ENCODE data around the gene FOXA2.

GRCh38 chr20:22555791-22556564 lies 28.4 kb downstream of the FOXA2 start:
- TF ChIP-seq POLR2A (IDR thresholded peaks at IDR 0.05; ENCODE audit: low read length) (no peak), GATA1 (IDR thresholded peaks at IDR 0.05; ENCODE audit: low read depth, low read length) (no peak)

Data from erythroblast (primary cell).